Liver (tissue), 9 donors: ENCODE results near the gene CCDC141. TPM values are rescaled to one million over a fixed set of nuclear protein-coding genes. Genes with fewer than 3 reads are reported as not detected.

Experiments used
- DNase-seq: peaks from one replicate; pipeline ENCODE4 v3.0.0-alpha.2; 2017; ENCODE audit warnings: low spot score
- H3K27ac ChIP-seq, 2 donors: one replicate each; pipeline ENCODE4 v1.7.0; 2013; ENCODE audit warnings: inconsistent platforms in 2 of 2, low read length in 2 of 2, control low read depth in 1 of 2, low read depth in 1 of 2, mild to moderate bottlenecking in 1 of 2
- H3K27me3 ChIP-seq, 4 donors: one replicate each; pipeline versions ENCODE4 v1.6.1 to v1.7.0; 2013; ENCODE audit warnings: low read length in 3 of 4, inconsistent platforms in 1 of 4, mild to moderate bottlenecking in 1 of 4, moderate library complexity in 1 of 4; ENCODE audit not compliant: control insufficient read depth in 4 of 4, insufficient read depth in 4 of 4
- H3K36me3 ChIP-seq, 4 donors: one replicate each; pipeline versions ENCODE4 v1.6.1 to v1.7.0; 2013; ENCODE audit warnings: low read length in 3 of 4, mild to moderate bottlenecking in 3 of 4, low read depth in 1 of 4, moderate library complexity in 1 of 4; ENCODE audit not compliant: control insufficient read depth in 4 of 4, insufficient read depth in 3 of 4
- H3K4me1 ChIP-seq, 4 donors: one replicate each; pipeline versions ENCODE4 v1.6.1 to v1.7.0; 2013; ENCODE audit warnings: low read length in 3 of 4, mild to moderate bottlenecking in 3 of 4, moderate library complexity in 1 of 4; ENCODE audit not compliant: control insufficient read depth in 4 of 4, insufficient read depth in 4 of 4
- H3K4me3 ChIP-seq, 3 donors: one replicate each; pipeline versions ENCODE4 v1.6.1 to v1.7.0; 2013; ENCODE audit warnings: low read length in 3 of 3, control low read depth in 1 of 3, low read depth in 1 of 3, mild to moderate bottlenecking in 1 of 3
- H3K9ac ChIP-seq, 2 donors: one replicate each; pipeline ENCODE4 v1.7.0; 2013; ENCODE audit warnings: low read length in 2 of 2, mild to moderate bottlenecking in 2 of 2, moderate library complexity in 2 of 2, control low read depth in 1 of 2, low read depth in 1 of 2
- H3K9me3 ChIP-seq, 4 donors: one replicate each; pipeline versions ENCODE4 v1.6.1 to v1.7.0; 2013; ENCODE audit warnings: low read length in 3 of 4; ENCODE audit not compliant: control insufficient read depth in 4 of 4
- ATF3 ChIP-seq: IDR thresholded peaks from 2 replicates; pipeline ENCODE4 v1.6.1; 2016; ENCODE audit warnings: antibody characterized with exemption
- CTCF ChIP-seq: fragments of 150-350 bp; IDR thresholded peaks from 2 replicates; pipeline ENCODE4 v1.5.1; 2017; ENCODE audit warnings: improper control_type of control experiment, low read depth, low read length; ENCODE audit not compliant: missing input control
- FOXA2 ChIP-seq: IDR thresholded peaks from 2 replicates; pipeline ENCODE4 v1.6.1; 2016; ENCODE audit warnings: antibody characterized with exemption
- GABPA ChIP-seq, 2 donors: IDR thresholded peaks in 1 of 2; conservative IDR thresholded peaks in 1 of 2; 2 replicates each; pipeline ENCODE4 v1.6.1; 2016; ENCODE audit warnings: antibody characterized with exemption in 2 of 2, mild to moderate bottlenecking in 1 of 2, moderate library complexity in 1 of 2
- HNF4A ChIP-seq, 2 donors: conservative IDR thresholded peaks; 2 replicates each; pipeline ENCODE4 v1.6.1; 2016; ENCODE audit warnings: antibody characterized with exemption in 2 of 2, mild to moderate bottlenecking in 2 of 2
- HNF4G ChIP-seq: IDR thresholded peaks from 2 replicates; pipeline ENCODE4 v1.6.1; 2016; ENCODE audit warnings: antibody characterized with exemption
- JUND ChIP-seq, 2 donors: IDR thresholded peaks; 2 replicates each; pipeline ENCODE4 v1.6.1; 2016; ENCODE audit warnings: antibody characterized with exemption in 2 of 2
- MAX ChIP-seq: IDR thresholded peaks from 2 replicates; pipeline ENCODE4 v1.6.1; 2016; ENCODE audit warnings: antibody characterized with exemption
- NR2F2 ChIP-seq: IDR thresholded peaks from 2 replicates; pipeline ENCODE4 v1.6.1; 2016; ENCODE audit warnings: antibody characterized with exemption
- RAD21 ChIP-seq, 2 donors: IDR thresholded peaks; 2 replicates each; pipeline ENCODE4 v1.6.1; 2016; ENCODE audit warnings: antibody characterized with exemption in 2 of 2, mild to moderate bottlenecking in 2 of 2
- REST ChIP-seq: IDR thresholded peaks from 2 replicates; pipeline ENCODE4 v1.6.1; 2016; ENCODE audit warnings: antibody characterized with exemption, mild to moderate bottlenecking
- SP1 ChIP-seq: IDR thresholded peaks from 2 replicates; pipeline ENCODE4 v1.6.1; 2018; ENCODE audit warnings: antibody characterized with exemption, mild to moderate bottlenecking
- TAF1 ChIP-seq: conservative IDR thresholded peaks from 2 replicates; pipeline ENCODE4 v1.6.1; 2016; ENCODE audit warnings: antibody characterized with exemption, mild to moderate bottlenecking
- ZBTB33 ChIP-seq: IDR thresholded peaks from 2 replicates; pipeline ENCODE4 v1.6.1; 2016; ENCODE audit warnings: antibody characterized with exemption
- WGBS: extraction: QIAGEN DNeasy Blood & Tissue Kit; methylation state at CpG from one replicate; pipeline ENCODE4 v1.1.7; 2013; 5-methylcytosine and 5-hydroxymethylcytosine counted together
- polyA plus RNA-seq, 2 donors: library from polyadenylated mRNA; stranded (reverse) in 1 of 2; unstranded in 1 of 2; fragments of 200-250 nt in 1 of 2; fragments of >200 nt in 1 of 2; fragmentation: Nextera tagmentation in 1 of 2; extraction: Ambion mirVana in 1 of 2; gene quantifications; one replicate each; pipeline versions ENCODE4 v1.2.1 to v1.2.3, GENCODE V29; 2013 to 2015
- total RNA-seq, 2 donors: library from RNA; depleted of rRNA; stranded (reverse); fragments of >200 nt; gene quantifications; one replicate each; pipeline ENCODE4 v1.2.3, GENCODE V29; 2014
- donor health status: healthy.
- donor health status: healthy.
- donor health status: healthy.
- donor health status: healthy.
- donor health status: healthy.

The CCDC141 gene
- total and polyA plus RNA-seq, 4 donors = 0.05 to 1.0 (median 0.39) TPM

- Histone ChIP-seq H3K27ac (no peak overlapping the region), H3K36me3 (no peaks in the 10 kb centered on the region), H3K9me3 (no peaks in the 10 kb centered on the region), H3K27me3 (no peaks in the 10 kb centered on the region), H3K4me1 (no peaks in the 10 kb centered on the region), H3K9ac (no peak overlapping the region), H3K4me3 (no peak overlapping the region)
- TF ChIP-seq CTCF (no peak), TAF1 (no peak)
- no peak for DNase-seq
- whole genome bisulfite sequencing = 95% methylated on average over 7 of the region's 7 CpGs
Measured at GRCh38 chr2:178824181-178824580, 225.8 kb downstream of the CCDC141 start.

- no peak for TF ChIP-seq REST
- TF ChIP-seq MAX = no peak
- H3K27me3 ChIP-seq = no peaks in the 10 kb centered on the region
- no peak for DNase-seq
- no peak overlapping the region for H3K4me3 ChIP-seq
- H3K27ac ChIP-seq = no peak overlapping the region
- no peaks in the 10 kb centered on the region for H3K9me3 ChIP-seq
- H3K4me1 ChIP-seq = no peaks in the 10 kb centered on the region
- H3K36me3 ChIP-seq = no peaks in the 10 kb centered on the region
- 19% methylated on average over 4 of the region's 4 CpGs for WGBS
- no peak overlapping the region for H3K9ac ChIP-seq
Measured at GRCh38 chr2:178819992-178820391, 229.9 kb downstream of the CCDC141 start.

GRCh38 chr2:178819147-178819875, 230.6 kb downstream of the CCDC141 start:
- H3K27me3 ChIP-seq = no peaks in the 10 kb centered on the region
- H3K36me3 ChIP-seq = no peaks in the 10 kb centered on the region
- no peaks in the 10 kb centered on the region for H3K9me3 ChIP-seq
- H3K27ac ChIP-seq = no peak overlapping the region
- H3K9ac ChIP-seq = no peak overlapping the region
- DNase-seq = no peak
- 86% methylated on average over 1 of the region's 1 CpG for WGBS
- H3K4me3 ChIP-seq = no peak overlapping the region
- no peaks in the 10 kb centered on the region for H3K4me1 ChIP-seq
- no peak for TF ChIP-seq MAX
- TF ChIP-seq ATF3 = no peak
- TF ChIP-seq REST = no peak
- no peak for TF ChIP-seq NR2F2
- TF ChIP-seq GABPA (IDR thresholded peaks at IDR 0.05 in 1 of 2, conservative IDR thresholded peaks at IDR 0.05 in 1 of 2) = no peak
- no peak for TF ChIP-seq RAD21 (IDR thresholded peaks at IDR 0.05)
- TF ChIP-seq ZBTB33 = no peak
- TF ChIP-seq JUND (IDR thresholded peaks at IDR 0.05) = no peak
- no peak for TF ChIP-seq SP1
- no peak for TF ChIP-seq HNF4G
- no peak for TF ChIP-seq FOXA2
- TF ChIP-seq TAF1 = no peak
- TF ChIP-seq HNF4A (conservative IDR thresholded peaks at IDR 0.05) = no peak
